Stimulated activated CD4-positive, alpha-beta T cell treated with anti-CD3 and anti-CD28 coated beads, Interleukin-12 subunit alpha, Interleukin-12 subunit beta, amount 100 ng/mL, for 4 hours (primary cell): ENCODE data around the gene SALL1.

Experiments used
- DNase-seq: peaks from one replicate; pipeline ENCODE4 v3.0.0-alpha.2; 2020

The SALL1 gene

GRCh38 chr16:51139568-51139967 lies 11.5 kb downstream of the SALL1 start:
- DNase-seq: no peak

- no peak for DNase-seq
Observed at GRCh38 chr16:51138178-51138577, 12.9 kb downstream of the SALL1 start.

- DNase-seq: no peak
Observed at GRCh38 chr16:51137097-51137496, 14.0 kb downstream of the SALL1 start.

GRCh38 chr16:51134876-51135275 lies 16.2 kb downstream of the SALL1 start:
- no peak for DNase-seq

- DNase-seq: no peak
Observed at GRCh38 chr16:51134269-51134812, 16.7 kb downstream of the SALL1 start.

GRCh38 chr16:51133688-51134087 lies 17.4 kb downstream of the SALL1 start:
- DNase-seq: no peak

- DNase-seq: no peak
Observed at GRCh38 chr16:51133183-51133582, 17.9 kb downstream of the SALL1 start.

GRCh38 chr16:51132490-51133115 lies 18.5 kb downstream of the SALL1 start:
- DNase-seq: no peak

GRCh38 chr16:51131619-51132018 lies 19.5 kb downstream of the SALL1 start:
- DNase-seq: no peak

- DNase-seq: no peak
Observed at GRCh38 chr16:51129105-51129504, 22.0 kb downstream of the SALL1 start.

- no peak for DNase-seq
Observed at GRCh38 chr16:51125992-51126391, 25.1 kb downstream of the SALL1 start.

GRCh38 chr16:51124896-51125295 lies 26.2 kb downstream of the SALL1 start:
- no peak for DNase-seq

- DNase-seq: no peak
Observed at GRCh38 chr16:51121850-51122249, 29.2 kb downstream of the SALL1 start.

GRCh38 chr16:51120730-51121347 lies 30.2 kb downstream of the SALL1 start:
- DNase-seq: no peak

- DNase-seq: no peak
Observed at GRCh38 chr16:51119973-51120729, 30.9 kb downstream of the SALL1 start.

GRCh38 chr16:51119556-51119955 lies 31.5 kb downstream of the SALL1 start:
- no peak for DNase-seq

- DNase-seq: no peak
Observed at GRCh38 chr16:51116353-51116752, 34.7 kb downstream of the SALL1 start.

- no peak for DNase-seq
Observed at GRCh38 chr16:51114382-51114781, 36.7 kb downstream of the SALL1 start.

- no peak for DNase-seq
Observed at GRCh38 chr16:51113236-51114125, 37.6 kb downstream of the SALL1 start.

GRCh38 chr16:51112323-51112722 lies 38.7 kb downstream of the SALL1 start:
- no peak for DNase-seq

GRCh38 chr16:51111759-51112158 lies 39.3 kb downstream of the SALL1 start:
- no peak for DNase-seq

GRCh38 chr16:51110700-51111157 lies 40.3 kb downstream of the SALL1 start:
- DNase-seq: no peak

- no peak for DNase-seq
Observed at GRCh38 chr16:51109173-51109572, 41.9 kb downstream of the SALL1 start.
